RKO (cell line): Measurements from ENCODE around the gene RABGAP1L.
"Not testable (repeated sequence)": the region's sequence is repeated elsewhere in the genome, so short reads cannot be mapped to it uniquely, and the experiment has no call there.

Source experiments
- DNase-seq: peaks from one replicate; pipeline ENCODE4 v3.0.0-alpha.2; 2016; ENCODE audit warnings: low spot score

The RABGAP1L gene

GRCh38 chr1:174663358-174663757, 504.0 kb downstream of the RABGAP1L start:
- DNase-seq: no peak

GRCh38 chr1:174666248-174666647, 506.9 kb downstream of the RABGAP1L start:
- DNase-seq: no peak

- no peak for DNase-seq
Measured at GRCh38 chr1:174671826-174672225, 512.5 kb downstream of the RABGAP1L start.

- no peak for DNase-seq
Measured at GRCh38 chr1:174676856-174677255, 517.5 kb downstream of the RABGAP1L start.

GRCh38 chr1:174678657-174679056, 519.3 kb downstream of the RABGAP1L start:
- no peak for DNase-seq

- DNase-seq: no peak
Measured at GRCh38 chr1:174680101-174680500, 520.8 kb downstream of the RABGAP1L start.

- DNase-seq: no peak
Measured at GRCh38 chr1:174682419-174683008, 523.2 kb downstream of the RABGAP1L start.

- no peak for DNase-seq
Measured at GRCh38 chr1:174686213-174686612, 526.9 kb downstream of the RABGAP1L start.

- DNase-seq: no peak
Measured at GRCh38 chr1:174689524-174689923, 530.2 kb downstream of the RABGAP1L start.

GRCh38 chr1:174690266-174690665, 530.9 kb downstream of the RABGAP1L start:
- DNase-seq: no peak

GRCh38 chr1:174692313-174692712, 533.0 kb downstream of the RABGAP1L start:
- DNase-seq: peak; percentile 66

GRCh38 chr1:174693085-174693484, 533.8 kb downstream of the RABGAP1L start:
- no peak for DNase-seq

- not testable (repeated sequence) for DNase-seq
Measured at GRCh38 chr1:174693539-174693938, 534.2 kb downstream of the RABGAP1L start.

- DNase-seq: no peak
Measured at GRCh38 chr1:174696026-174696821, 536.9 kb downstream of the RABGAP1L start.

- DNase-seq: no peak
Measured at GRCh38 chr1:174700314-174700713, 541.0 kb downstream of the RABGAP1L start.

- DNase-seq: no peak
Measured at GRCh38 chr1:174700775-174701174, 541.5 kb downstream of the RABGAP1L start.

GRCh38 chr1:174701565-174701964, 542.2 kb downstream of the RABGAP1L start:
- DNase-seq: no peak

- DNase-seq: no peak
Measured at GRCh38 chr1:174702011-174702410, 542.7 kb downstream of the RABGAP1L start.

- DNase-seq: no peak
Measured at GRCh38 chr1:174703309-174703708, 544.0 kb downstream of the RABGAP1L start.

GRCh38 chr1:174704300-174704699, 545.0 kb downstream of the RABGAP1L start:
- DNase-seq: no peak

GRCh38 chr1:174710868-174711845, 551.8 kb downstream of the RABGAP1L start:
- no peak for DNase-seq

- DNase-seq: not testable (repeated sequence)
Measured at GRCh38 chr1:174711848-174712247, 552.5 kb downstream of the RABGAP1L start.
